Measurements from ENCODE around the gene PHB1.
"Not testable (repeated sequence)": the region's sequence is repeated elsewhere in the genome, so short reads cannot be mapped to it uniquely, and the experiment has no call there.

PHB1 gene

DNA sequence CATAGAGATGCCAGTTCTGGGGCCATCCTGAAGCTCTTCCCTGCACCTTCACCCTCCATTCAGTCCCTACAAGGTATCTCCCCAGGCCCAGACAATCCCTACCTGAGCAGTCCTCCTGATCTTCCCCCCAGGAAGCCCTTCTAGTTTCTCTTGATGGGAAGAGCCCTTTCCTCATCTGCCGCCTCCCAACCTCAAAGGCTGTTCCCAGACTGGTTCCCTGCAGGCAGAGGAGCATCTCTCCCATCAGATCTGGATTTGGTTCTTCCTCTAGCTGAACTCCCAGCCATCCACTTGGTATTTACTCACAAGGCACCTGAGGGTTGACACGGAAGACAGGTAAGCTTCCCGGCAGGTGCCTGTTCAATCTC is 24.6 kb upstream of the PHB1 start:
- DNase-seq, result no peak

DNA sequence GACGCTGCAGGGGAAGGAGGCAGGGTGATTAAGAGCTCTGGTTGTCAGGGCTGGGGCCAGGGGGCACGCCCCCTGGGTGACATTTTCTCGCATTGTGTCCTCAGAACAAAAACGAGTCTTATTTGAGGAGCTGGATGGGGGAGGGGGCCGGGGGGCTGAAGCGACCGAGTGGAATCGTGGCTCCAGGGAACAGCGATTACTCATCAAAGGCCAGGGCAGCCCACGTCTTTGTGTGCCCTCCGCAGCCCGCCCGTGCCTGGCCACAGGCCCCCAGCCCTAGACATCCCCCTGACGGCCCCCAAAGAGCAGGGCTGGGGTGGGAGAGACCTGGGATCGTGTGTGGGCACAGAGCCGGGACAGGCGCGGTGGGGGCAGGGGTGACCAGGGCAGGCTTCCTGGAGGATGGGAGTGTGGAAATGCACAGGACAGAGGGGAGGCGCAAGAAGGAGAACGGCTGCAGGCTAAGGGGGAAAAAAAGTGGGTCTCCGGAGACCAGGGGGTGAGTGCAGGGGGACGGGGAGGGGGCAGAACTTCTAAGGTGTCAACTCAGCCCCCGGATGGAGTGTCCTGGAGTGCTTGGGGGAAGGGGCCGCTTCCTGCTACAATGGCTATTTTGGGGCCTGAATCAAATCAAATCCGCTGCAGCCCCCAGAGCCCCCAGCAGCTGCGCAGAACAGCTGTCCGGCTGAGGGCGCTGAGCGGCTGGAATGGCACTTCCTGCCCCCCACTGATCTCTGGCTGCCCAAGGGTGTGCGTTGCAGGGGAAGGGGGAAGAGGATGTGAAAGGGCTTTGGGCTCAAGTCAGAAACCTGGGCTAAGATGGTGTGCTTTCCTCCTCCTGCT is 24.0 kb upstream of the PHB1 start:
- DNase-seq, result no peak

DNA sequence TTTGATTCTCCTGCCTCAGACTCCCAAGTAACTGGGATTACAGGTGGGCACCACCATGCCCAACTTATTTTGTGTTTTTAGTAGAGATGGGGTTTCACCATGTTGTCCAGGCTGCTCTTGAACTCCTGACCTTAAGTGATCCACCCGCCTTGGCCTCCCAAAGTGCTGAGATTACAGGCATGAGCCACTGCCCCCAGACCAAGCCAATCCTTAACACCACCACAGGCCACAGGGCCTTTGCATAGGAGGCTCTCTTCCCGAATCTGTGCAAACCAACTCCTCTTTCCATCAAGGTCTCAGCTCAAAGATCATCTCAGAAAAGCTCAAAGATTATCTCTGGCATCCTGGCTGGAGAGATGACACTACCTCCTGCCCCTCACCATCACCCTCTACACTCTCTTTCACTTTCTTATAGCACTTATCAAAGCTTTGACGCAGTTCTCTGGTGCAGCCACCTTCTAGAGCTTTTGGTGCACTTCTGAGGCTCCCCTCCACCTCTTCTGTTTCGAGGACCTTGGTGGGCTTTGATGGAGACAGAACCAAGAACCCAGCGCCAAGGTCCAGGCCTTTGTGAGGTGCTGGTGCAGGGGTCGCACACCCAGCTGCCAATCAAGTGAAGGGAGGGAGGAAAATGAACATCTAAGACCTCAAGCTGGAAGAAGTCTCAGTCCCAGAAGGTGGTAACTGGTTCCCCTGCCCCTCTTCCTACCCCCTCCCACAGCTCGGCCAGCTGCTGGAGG is 23.2 kb upstream of the PHB1 start:
- no peak for DNase-seq

DNA sequence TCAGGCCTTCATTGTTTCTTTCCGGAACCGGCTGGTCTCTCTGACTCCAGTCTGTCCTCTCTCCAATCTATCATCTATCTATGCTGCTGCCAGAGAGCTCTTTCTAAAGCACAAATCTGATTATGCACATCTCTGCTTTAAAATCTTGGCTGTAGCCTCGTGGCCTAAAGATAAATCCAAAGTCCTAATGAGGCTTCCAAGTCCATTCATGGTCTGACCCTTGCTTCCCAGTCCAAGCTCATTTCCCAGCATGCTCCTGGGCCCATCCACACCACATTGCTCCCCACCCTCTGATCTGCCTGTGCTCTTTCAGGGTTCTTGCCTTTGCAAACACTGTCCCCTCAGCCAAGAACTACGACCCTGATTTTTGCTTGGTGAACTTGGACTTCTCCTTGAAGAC is 21.5 kb upstream of the PHB1 start:
- DNase-seq, result no peak

DNA sequence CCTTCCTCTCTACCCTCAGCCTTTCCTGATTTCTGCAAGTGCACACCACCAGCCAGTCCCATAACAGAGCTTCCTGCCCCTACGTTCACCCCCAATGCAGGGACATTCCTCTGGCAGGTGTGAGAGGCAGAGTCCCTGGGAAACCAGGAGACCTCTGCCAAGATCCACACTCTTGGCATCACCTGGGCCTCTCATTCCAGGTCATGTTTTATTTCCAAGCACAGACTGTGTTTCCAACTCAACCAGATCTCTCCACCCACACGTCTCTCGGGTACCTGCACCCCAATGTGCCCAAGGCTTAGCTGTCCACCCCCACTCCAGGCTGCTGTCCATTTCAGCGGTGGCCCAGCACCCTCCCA is 21.0 kb upstream of the PHB1 start:
- DNase-seq, result no peak

DNA sequence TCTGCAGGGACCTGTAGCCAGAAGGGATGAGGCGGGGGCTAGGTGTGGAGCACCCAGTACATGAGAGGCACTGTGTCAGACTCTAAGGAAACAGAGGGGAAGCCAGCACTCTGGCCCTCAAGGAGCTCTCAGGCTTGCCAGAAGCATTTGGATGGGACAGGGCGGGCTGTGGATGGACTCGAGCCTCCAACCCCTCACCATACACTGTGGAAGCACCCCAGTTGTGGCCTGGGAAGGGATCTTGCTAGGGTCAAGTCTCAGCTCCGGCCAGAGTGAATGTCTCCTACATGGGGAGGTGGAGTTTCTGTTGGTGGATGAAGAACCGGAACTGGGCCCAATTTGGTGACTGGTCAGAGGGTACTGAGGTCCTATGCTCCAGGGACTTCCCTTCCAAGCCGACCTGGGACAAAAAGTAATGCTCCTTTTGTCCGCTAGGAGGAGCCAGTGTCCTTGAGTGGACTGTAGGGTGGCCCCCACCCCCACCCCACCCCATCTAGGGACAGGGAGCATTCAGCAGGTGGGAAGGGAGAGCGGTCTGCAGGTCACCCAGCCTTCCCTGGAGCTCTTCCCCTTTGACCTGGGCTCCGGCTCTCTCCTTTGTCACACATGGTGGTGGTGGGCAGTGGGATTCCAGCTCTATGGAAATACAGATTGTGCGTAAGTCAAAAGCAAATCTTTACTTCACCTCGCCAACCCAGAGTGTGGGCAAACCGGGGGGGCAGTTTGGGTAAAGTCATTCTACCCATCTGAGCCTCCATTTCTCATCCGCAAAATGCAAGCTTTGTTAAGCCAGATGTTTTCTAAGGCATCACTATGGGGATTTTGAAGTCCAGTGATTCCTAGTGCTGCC is 20.4 kb upstream of the PHB1 start:
- DNase-seq, result peak in 1 of 2 donors; percentile 9

DNA sequence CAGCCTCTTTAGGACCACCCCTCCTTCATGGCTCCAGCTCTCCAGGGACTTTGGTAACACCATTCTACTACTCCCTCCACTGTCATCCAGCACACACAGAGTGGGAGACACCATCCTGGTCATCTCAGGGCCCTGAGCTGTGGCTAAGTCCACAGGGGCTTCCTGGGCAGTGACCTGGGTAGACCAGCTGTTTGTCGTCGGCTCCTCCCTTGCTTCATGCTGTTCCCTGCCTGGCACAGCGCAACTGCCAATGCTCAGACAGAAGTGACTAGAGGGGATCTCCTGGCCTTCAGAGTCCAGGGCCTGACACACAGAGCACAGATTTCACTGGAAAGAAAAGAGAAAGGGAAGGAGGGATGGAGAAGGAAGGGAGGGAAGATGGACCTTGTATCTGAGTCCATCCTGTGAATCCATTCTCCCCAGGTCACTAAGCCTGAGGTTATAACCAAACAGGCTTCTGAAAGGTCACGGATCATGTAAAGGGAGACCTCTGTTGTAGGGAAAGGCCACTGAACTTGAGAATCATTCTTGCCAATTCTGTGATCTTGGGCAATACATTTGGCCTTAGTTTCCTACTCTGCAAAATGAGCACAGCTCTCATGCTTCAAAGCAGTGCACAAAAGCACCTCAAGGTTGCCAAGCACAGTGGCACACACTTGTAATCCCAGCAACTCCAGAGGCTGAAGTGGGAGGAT is 18.5 kb upstream of the PHB1 start:
- no peak for DNase-seq

DNA sequence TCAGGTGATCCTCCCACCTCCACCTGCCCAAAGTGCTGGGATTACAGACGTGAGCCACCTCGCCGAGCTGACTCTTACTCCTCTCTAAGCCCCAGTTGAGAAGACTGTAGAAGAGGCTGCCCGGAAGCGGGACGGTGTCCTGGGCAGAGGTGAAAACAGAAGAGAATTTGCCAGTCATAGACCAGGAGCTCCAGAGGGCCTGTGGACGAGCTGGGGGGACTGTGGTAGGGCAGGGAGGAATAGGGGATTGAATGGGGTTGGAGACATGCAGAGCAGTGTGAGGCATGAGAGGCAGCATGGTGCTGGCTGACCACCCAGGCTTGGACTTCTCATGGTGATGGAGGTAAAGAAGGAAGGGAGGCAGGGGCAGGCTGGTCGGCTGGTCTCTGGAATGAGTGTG is 17.1 kb upstream of the PHB1 start:
- DNase-seq, result no peak

DNA sequence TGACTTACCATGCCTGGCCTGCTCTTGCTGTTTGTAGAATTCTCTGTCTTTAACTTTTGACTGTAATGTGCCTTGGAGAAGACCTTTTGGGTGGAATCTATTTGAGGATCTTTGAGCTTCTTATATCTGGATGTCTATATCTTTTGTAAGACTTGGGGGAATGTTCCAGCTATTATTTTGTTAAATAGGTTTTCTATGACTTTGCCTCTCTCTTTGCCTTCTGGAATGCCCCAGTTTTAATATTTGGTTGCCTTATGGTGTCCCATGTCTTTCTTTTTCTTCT is 10.3 kb upstream of the PHB1 start:
- no peak for DNase-seq

DNA sequence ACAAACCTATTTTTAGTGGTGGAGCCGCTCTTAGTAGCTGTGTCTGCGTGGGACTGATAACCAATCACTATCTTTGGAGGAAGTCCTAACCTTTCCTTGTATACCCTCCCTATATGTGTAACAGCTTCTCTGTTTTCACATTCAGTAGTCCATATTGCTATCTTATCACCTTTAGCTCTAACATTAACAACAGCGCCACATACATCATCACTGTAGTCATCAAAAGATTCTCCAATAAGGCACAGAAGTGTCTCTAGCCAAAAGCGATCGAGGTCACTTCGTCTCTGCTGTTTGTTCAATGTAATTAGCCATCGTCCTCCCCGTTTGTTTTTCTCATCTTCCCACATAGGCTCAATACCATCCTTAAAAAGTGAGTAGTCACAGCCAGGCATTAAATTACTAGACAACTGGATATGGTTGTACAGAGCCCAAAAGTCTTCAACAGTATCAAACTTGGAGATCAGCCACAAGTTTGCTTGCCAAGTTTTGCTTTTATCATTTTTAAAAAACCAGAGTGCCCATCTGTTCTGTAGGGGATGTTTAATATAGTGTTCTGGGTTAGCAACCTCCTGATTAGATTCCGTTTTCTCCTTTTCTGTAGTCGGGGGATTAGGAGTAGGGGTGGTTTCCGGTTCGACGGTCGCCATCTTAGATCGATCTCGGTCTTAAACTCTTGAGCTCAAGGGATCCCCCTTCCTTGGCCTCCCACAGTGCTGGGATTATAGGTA is 9.8 kb upstream of the PHB1 start:
- not testable (repeated sequence) for DNase-seq

DNA sequence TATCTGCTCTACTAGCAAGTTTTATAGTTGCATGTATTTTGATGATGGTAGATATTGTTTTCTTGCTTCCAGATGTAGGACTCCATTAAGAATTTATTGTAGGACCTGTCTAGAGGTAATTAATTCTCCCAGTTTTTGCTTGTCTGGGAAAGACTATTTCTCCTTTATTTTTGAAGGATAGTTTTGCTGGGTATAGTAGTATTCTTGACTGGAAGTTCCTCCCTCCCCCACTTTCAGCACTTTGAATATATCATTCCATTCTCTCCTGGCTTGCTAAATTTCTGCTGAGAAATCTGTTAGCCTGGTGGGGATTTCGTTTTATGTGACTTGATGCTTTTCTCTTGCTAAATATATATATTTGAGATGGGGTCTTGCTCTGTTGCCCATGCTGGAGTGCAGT is 8.0 kb upstream of the PHB1 start:
- no peak for DNase-seq

DNA sequence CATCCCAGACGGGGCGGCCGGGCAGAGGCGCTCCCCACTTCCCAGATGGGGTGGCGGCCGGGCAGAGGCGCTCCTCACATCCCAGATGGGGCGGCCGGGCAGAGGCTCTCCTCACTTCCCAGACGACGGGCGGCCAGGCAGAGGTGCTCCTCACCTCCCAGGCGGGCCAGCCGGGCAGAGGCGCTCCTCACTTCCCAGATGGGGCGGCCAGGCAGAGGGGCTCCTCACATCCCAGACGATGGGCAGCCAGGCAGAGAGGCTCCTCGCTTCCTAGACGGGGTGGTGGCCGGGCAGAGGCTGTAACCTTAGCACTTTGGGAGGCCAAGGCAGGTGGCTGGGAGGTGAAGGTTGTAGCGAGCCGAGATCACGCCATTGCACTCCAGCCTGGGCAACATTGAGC is 5.1 kb upstream of the PHB1 start:
- DNase-seq, result not testable (repeated sequence)

DNA sequence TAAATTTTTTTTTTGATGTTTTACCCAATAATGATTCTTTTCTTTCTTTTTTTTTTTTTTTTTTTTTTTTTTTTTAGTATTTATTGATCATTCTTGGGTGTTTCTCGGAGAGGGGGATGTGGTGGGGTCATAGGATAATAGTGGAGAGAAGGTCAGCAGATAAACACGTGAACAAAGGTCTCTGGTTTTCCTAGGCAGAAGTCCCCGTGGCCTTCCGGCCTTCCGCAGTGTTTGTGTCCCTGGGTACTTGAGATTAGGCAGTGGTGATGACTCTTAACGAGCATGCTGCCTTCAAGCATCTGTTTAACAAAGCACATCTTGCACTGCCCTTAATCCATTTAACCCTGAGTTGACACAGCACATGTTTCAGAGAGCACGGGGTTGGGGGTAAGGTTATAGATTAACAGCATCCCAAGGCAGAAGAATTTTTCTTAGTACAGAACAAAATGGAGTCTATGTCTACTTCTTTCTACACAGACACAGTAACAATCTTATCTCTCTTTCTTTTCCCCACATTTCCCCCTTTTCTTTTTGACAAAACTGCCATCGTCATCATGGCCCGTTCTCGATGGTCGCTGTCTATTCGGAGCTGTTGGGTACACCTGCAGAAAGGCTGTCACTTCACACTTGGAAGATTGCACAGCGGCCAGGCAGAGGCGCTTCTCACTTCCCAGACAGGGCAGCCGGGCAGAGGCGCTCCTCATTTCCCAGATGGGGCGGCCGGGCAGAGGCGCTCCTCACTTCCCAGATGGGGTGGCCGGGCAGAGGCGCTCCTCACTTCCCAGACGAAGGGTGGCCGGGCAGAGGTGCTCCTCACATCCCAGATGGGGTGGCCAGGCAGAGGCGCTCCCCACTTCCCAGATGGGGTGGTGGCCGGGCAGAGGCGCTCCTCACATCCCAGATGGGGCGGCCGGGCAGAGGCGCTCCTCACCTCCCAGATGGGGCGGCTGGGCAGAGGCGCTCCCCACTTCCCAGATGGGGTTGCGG is 4.4 kb upstream of the PHB1 start:
- DNase-seq, result not testable (repeated sequence)

DNA sequence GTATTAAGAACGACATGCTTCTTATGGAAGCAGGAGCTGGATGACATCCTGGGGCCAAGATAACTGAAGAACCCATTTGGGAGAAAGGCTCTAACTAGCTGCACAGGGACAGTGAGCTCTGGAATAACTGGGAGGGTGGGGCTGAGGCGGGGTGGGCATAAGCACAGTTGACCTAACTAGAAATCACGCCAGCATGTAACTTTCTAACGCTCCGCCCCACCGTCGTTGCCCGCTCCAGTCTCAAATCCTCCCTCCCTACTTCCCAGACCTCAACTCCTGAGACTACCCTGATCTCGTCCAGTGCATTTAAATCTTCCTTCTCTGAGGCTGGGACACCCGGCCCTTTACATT is 436 bp downstream of the PHB1 start:
- DNase-seq, result no peak

DNA sequence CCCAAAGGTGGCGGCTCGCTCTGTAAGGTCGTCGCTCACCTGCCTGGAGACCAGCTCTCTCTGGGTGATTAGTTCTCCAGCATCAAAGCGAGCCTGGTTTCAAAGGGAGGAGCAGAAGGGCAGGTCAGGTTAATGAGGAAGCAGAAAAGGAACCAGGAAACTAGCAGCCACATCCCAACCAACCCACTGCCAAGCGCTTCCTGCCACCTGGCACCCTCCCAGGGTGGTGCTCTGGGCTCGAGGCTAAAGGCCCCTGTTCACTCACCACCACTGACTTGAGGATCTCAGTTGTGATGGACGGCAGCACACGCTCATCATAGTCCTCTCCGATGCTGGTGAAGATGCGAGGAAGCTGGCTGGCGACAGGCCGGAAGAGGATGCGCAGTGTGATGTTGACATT is 5.6 kb downstream of the PHB1 start:
- no peak for DNase-seq

DNA sequence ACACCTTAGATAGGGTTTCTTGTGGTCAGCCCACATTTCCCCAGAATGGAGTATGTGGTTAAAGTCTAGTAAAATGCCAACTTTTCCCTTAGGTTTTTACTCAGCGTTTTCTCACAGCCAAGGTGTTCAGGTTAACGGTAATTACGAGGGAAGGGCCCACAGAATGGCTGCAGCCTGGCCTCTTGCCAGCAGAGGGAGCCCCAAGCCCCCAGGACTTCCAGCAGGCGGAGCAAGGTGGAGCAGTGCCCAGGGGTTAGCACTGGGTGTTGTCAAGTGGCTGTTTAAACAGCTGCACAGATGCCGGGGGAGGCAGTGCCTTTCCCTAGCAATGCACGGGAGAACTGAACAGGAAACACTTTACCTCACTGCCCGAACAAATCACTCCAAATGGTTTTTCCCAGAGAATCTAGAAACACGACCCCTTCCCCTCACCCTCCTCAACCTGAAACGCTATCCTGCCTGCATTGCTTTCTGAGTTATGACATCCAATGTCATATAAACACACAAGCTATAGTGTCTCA is 6.6 kb downstream of the PHB1 start:
- DNase-seq, result peak; percentile 31 to 33

DNA sequence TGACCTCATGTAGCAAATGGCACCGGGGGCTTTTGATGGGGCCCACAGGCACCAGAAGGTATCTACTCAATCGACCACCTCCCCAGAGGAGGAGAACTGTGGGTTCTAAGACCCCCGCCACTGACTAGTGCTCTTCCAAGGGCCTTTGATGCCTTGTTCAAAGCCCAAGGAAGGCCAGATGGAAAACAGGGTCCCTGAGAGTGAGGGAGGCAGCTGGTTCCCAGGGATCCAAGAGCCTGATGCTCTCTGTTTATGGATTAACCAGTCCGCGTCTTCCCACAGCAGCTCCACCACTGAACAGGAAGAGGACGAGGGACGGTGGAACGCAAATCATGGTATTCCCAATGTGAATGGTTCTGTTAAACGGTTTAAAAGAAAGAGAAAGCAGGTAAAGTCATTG is 7.6 kb downstream of the PHB1 start:
- DNase-seq, result no peak

DNA sequence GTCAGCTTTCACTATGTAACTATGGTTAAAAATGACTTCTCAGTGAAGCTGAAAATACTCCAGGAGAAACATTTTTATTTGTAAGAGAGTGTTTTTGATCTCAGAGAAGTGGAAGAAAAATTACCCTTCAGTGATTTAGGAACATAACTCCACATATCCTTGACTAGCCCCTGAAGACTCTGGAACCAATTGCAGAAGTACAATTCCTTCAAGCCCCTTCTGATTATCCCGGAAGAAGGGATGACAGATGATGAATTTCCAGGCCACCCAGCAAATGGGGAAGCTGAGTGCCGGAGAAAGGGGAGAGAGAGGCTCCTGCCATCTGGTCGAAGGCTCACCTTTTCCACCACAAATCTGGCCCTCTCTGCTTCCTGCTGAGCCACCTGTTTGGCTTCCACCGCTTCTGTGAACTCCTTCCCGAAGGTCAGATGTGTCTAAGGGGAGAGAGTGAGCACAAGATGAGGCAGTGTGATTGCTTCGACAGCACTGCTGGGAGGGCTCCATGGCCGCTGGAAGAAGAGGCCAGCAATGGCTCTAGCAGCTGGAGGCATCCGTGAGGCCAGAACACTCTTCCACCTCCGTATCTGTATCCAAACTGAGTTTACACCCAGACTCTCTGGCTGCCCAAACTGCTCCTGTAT is 8.1 kb downstream of the PHB1 start:
- no peak for DNase-seq

DNA sequence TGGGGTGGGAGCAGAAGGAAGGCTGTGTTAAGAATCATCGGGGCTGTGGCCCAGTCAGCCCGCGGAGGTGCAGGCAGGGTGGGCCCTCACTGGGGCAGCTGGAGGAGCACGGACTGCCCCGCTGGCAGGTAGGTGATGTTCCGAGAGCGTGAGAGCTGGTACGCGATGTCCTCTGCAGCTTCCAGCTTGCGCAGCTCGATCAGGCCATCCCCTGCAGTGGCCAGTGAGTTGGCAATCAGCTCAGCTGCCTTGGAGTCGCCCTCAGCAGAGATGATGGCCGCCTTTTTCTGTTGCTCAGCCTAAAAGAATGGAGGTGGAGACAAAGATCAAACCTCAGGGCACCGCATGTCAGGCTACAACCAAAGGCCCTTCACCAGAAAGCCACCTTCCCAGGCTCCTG is 9.8 kb downstream of the PHB1 start:
- DNase-seq, result no peak

DNA sequence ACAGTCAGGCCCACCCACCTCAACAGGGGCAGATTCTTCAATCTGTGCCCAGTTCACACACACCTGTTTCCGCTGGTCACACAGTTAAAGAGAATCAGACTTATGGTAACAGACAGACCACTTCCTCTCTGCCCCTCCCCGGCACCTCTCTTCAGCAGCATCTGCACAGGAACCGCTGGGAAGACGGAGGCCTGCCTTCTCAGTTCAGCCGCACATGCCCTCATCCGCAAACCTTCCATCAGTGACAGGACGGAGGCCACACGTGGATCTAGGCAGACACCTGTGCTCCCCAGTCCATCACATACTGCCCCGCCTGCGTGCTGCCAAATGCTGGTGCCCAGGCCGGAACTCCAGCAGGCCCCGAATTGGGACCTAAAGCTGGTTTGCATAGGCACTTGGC is 10.3 kb downstream of the PHB1 start:
- DNase-seq, result no peak
